SK-N-SH (cell line): ENCODE data around the gene SEC16A. TPM values are rescaled to one million over a fixed set of nuclear protein-coding genes. Genes with fewer than 3 reads are reported as not detected.

ENCODE experiments used
- CTCF ChIA-PET: fragments of 300-600, 350-600 bp; formaldehyde crosslinking; extraction: SDS; loops from one replicate; lab custom pipeline; 2021; lab: Yijun Ruan, JAX
- POLR2A ChIA-PET: fragments of 350-600 bp; sonication (Branson Sonifier 250); formaldehyde crosslinking; extraction: SDS; loops from one replicate; lab custom pipeline; 2020; ENCODE audit warnings: antibody characterized with exemption, inconsistent platforms; lab: Yijun Ruan, JAX
- DNase-seq: peaks from one replicate; pipeline ENCODE4 v3.0.0; 2012
- H2AFZ ChIP-seq: fragments of 200-600 bp; sonication (generic); 2 replicates; pipeline ENCODE4 v1.8.1; 2016; ENCODE audit warnings: antibody characterized with exemption, mild to moderate bottlenecking, low read depth
- H3F3A ChIP-seq: fragments of 200-600 bp; sonication (generic); replicated peaks from 2 replicates; pipeline ENCODE3; 2016; ENCODE audit warnings: antibody characterized with exemption, mild to moderate bottlenecking; ENCODE audit not compliant: insufficient read depth
- H3K27ac ChIP-seq, 2 experiments: fragments of 200-500 bp in 1 of 2; fragments of 200-600 bp in 1 of 2; sonication (Bioruptor generic) in 1 of 2; sonication (generic), shearing (Covaris generic) in 1 of 2; 2 replicates each; pipeline versions ENCODE4 v1.5.1 to v1.6.1; 2014 to 2016; ENCODE audit warnings: low read depth in 2 of 2, inconsistent platforms in 1 of 2, low read length in 1 of 2, mild to moderate bottlenecking in 1 of 2, mixed read lengths in 1 of 2
- H3K27me3 ChIP-seq: fragments of 200-600 bp; sonication (generic), shearing (Covaris generic); 2 replicates; pipeline ENCODE4 v1.6.1; 2016; ENCODE audit warnings: mixed run types; ENCODE audit not compliant: insufficient read depth
- H3K36me3 ChIP-seq, 2 experiments: fragments of 200-500 bp in 1 of 2; fragments of 200-600 bp in 1 of 2; sonication (Bioruptor generic) in 1 of 2; sonication (generic) in 1 of 2; replicated peaks in 1 of 2; 2 replicates each; pipeline versions ENCODE3 to v1.5.1; 2014 to 2016; ENCODE audit warnings: low read length in 1 of 2, mild to moderate bottlenecking in 1 of 2; ENCODE audit not compliant: insufficient read depth in 2 of 2, control insufficient read depth in 1 of 2
- H3K4me1 ChIP-seq, 2 experiments: fragments of 200-500 bp in 1 of 2; fragments of 200-600 bp in 1 of 2; sonication (Bioruptor generic) in 1 of 2; sonication (generic), shearing (Covaris generic) in 1 of 2; 2 replicates each; pipeline versions ENCODE4 v1.5.1 to v1.6.1; 2014 to 2016; ENCODE audit warnings: low read depth in 1 of 2, low read length in 1 of 2, mixed run types in 1 of 2; ENCODE audit not compliant: insufficient read depth in 2 of 2, control insufficient read depth in 1 of 2
- H3K4me2 ChIP-seq: fragments of 200-600 bp; sonication (generic), shearing (Covaris generic); 2 replicates; pipeline ENCODE4 v1.6.1; 2017; ENCODE audit warnings: mixed run types
- H3K4me3 ChIP-seq, 2 experiments: fragments of 200-500 bp in 1 of 2; fragments of 200-600 bp in 1 of 2; sonication (Bioruptor generic) in 1 of 2; sonication (generic), shearing (Covaris generic) in 1 of 2; 2 replicates each; pipeline versions ENCODE4 v1.5.1 to v1.8.1; 2014 to 2016; ENCODE audit warnings: low read depth in 2 of 2, inconsistent platforms in 1 of 2, low read length in 1 of 2, mild to moderate bottlenecking in 1 of 2, mixed read lengths in 1 of 2, moderate library complexity in 1 of 2
- H3K79me2 ChIP-seq: fragments of 200-600 bp; sonication (generic); 2 replicates; pipeline ENCODE4 v1.8.1; 2017; ENCODE audit warnings: mild to moderate bottlenecking; ENCODE audit not compliant: insufficient read depth
- H3K9ac ChIP-seq: fragments of 200-600 bp; sonication (generic); 2 replicates; pipeline ENCODE4 v1.6.1; 2017; ENCODE audit warnings: mixed run types
- H3K9me2 ChIP-seq: fragments of 200-600 bp; sonication (generic); 2 replicates; pipeline ENCODE4 v1.6.1; 2017; ENCODE audit warnings: mixed run types
- H3K9me3 ChIP-seq: fragments of 200-600 bp; sonication (generic); 2 replicates; pipeline ENCODE4 v1.6.1; 2017; ENCODE audit warnings: mixed run types, mild to moderate bottlenecking, moderate library complexity
- H4K20me1 ChIP-seq: fragments of 200-600 bp; sonication (generic); 2 replicates; pipeline ENCODE4 v1.6.1; 2017; ENCODE audit warnings: mild to moderate bottlenecking, mixed run types; ENCODE audit not compliant: insufficient read depth
- EP300 ChIP-seq, 2 experiments: IDR thresholded peaks; 2 replicates each; pipeline versions ENCODE4 v1.4.0 to v1.6.1; 2012; ENCODE audit warnings: borderline replicate concordance in 1 of 2, low read depth in 1 of 2, low read length in 1 of 2
- GATA2 ChIP-seq: sonication (generic); formaldehyde crosslinking; IDR thresholded peaks from 2 replicates; pipeline ENCODE4 v1.5.0; 2020; ENCODE audit warnings: mild to moderate bottlenecking, missing genetic modification reagents
- MAX ChIP-seq: IDR thresholded peaks from 2 replicates; pipeline ENCODE4 v1.4.0; 2012; ENCODE audit warnings: low read depth
- MXI1 ChIP-seq: IDR thresholded peaks from 2 replicates; pipeline ENCODE4 v1.6.1; 2012; ENCODE audit warnings: mild to moderate bottlenecking, low read depth, low read length, improper control_type of control experiment
- RAD21 ChIP-seq: IDR thresholded peaks from 2 replicates; pipeline ENCODE4 v1.6.1; 2012; ENCODE audit warnings: mild to moderate bottlenecking, low read length
- SMC3 ChIP-seq: IDR thresholded peaks from 2 replicates; pipeline ENCODE4 v1.6.1; 2012; ENCODE audit warnings: low read depth, low read length, improper control_type of control experiment
- USF2 ChIP-seq: fragments of 150-350 bp; IDR thresholded peaks from 2 replicates; pipeline ENCODE4 v1.6.1; 2017; ENCODE audit warnings: antibody characterized with exemption, low read length, low read depth, borderline replicate concordance
- YY1 ChIP-seq: IDR thresholded peaks from 2 replicates; pipeline ENCODE4 v1.4.0; 2012; ENCODE audit warnings: low read depth, mild to moderate bottlenecking
- ZBTB33 ChIP-seq: IDR thresholded peaks from 2 replicates; pipeline ENCODE4 v1.4.0; 2012; ENCODE audit warnings: low read depth, borderline replicate concordance
- WGBS: methylation state at CpG from one replicate; pipeline ENCODE4 v1.1.6; 2017; ENCODE audit warnings: low lambda C conversion rate; 5-methylcytosine and 5-hydroxymethylcytosine counted together
- polyA plus RNA-seq, 3 experiments: library from polyadenylated mRNA; depleted of rRNA; stranded (reverse); fragments of >200 nt; gene quantifications; 2 replicates each; pipeline ENCODE4 v1.2.3, GENCODE V29; 2012

SEC16A gene
- polyA plus RNA-seq, 1 of the 3 experiments (the other 2 are of a cell fraction), result 25.9 TPM

GRCh38 chr9:136525841-136526499, 43.1 kb upstream of the SEC16A start (continued):
- TF ChIP-seq SMC3 (no peak), EP300 (IDR thresholded peaks at IDR 0.05; ENCODE audit: borderline replicate concordance in 1 of 2, low read depth in 1 of 2, low read length in 1 of 2) (no peak), MAX (no peak), USF2 (no peak), RAD21 (no peak), YY1 (no peak), MXI1 (no peak), ZBTB33 (no peak)

GRCh38 chr9:136525207-136525606, 42.4 kb upstream of the SEC16A start:
- Histone ChIP-seq H3K9me2 (no peaks in the 10 kb centered on the region), H3K36me3 (peaks cover 0 to 5% of the 10 kb centered on the region in 2 experiments), H3K27ac (no peak overlapping the region), H3K79me2 (peaks cover 2% of the 10 kb centered on the region; the same call in 1 of the 2 replicates), H4K20me1 (peaks cover 36% of the 10 kb centered on the region), H3K9ac (no peak overlapping the region), H3K4me1 (peaks cover 0 to 13% of the 10 kb centered on the region in 2 experiments; a peak in 1 of 4 replicates), H2AFZ (no peak overlapping the region), H3K4me3 (no peak overlapping the region), H3K4me2 (no peak overlapping the region), H3F3A (no peaks in the 10 kb centered on the region), H3K9me3 (no peaks in the 10 kb centered on the region), H3K27me3 (no peaks in the 10 kb centered on the region)
- TF ChIP-seq GATA2 (CRISPR knock-in tag), result no peak
- ChIA-PET POLR2A (no interaction called here), CTCF (no interaction called here)
- DNase-seq, result no peak
- 82% methylated on average over 4 of the region's 21 CpGs for WGBS
